Mammary epithelial cell (primary cell): ENCODE results near the gene CP.

Experiments
- EZH2 ChIP-seq: IDR thresholded peaks from 2 replicates; pipeline ENCODE4 v1.6.1; 2012; ENCODE audit warnings: low read length, inconsistent platforms, borderline replicate concordance
- TF ChIP-seq, protein P1 (sequence below), 2 donors: IDR thresholded peaks in 1 of 2; conservative IDR thresholded peaks in 1 of 2; 2 replicates each; pipeline ENCODE4 v1.5.1; 2011 to 2012; ENCODE audit warnings: inconsistent platforms in 2 of 2, low read length in 2 of 2, mild to moderate bottlenecking in 2 of 2, control low read depth in 1 of 2, low read depth in 1 of 2; ENCODE audit not compliant: insufficient read depth in 1 of 2; ENCODE audit errors: extremely low read depth in 1 of 2

DNA sequence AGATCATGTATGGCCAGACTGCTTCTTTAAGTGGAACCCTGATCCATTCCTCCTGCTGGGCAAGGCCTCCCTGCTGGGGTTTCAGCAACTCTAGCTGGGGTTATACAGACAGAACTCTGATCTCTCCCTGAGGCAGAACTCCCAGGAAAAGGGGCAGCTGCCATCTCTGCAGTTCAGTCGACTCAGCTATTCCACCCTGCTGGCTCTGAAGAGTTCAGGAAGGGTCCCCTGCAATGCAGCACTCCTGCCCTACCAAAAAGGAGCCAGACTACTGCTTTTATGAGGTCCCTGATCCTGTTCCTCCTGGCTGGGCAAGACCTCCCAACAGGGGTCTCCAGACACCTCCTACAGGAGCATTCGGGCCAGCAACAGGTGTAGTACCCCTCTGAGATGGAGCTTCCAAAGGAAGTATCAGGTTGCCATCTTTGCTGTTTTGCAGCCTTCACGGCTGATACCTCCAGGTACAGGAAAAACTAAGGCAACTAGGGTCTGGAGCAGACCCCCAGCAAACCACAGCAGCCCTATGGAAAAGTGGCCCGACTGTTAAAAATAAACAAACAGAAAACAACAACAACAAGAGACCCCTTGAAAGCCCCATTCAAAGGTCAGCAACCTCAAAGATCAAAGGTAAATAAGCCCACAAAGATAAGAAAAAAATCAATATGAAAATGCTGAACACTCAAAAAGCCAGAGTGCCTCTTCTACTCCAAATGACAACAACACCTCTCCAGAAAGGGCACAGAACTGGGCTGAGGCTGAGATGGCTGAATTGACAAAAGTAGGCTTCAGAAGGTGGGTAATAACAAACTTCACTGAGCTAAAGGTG is 14.2 kb upstream of the CP start:
- TF ChIP-seq, protein P1, sequence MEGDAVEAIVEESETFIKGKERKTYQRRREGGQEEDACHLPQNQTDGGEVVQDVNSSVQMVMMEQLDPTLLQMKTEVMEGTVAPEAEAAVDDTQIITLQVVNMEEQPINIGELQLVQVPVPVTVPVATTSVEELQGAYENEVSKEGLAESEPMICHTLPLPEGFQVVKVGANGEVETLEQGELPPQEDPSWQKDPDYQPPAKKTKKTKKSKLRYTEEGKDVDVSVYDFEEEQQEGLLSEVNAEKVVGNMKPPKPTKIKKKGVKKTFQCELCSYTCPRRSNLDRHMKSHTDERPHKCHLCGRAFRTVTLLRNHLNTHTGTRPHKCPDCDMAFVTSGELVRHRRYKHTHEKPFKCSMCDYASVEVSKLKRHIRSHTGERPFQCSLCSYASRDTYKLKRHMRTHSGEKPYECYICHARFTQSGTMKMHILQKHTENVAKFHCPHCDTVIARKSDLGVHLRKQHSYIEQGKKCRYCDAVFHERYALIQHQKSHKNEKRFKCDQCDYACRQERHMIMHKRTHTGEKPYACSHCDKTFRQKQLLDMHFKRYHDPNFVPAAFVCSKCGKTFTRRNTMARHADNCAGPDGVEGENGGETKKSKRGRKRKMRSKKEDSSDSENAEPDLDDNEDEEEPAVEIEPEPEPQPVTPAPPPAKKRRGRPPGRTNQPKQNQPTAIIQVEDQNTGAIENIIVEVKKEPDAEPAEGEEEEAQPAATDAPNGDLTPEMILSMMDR (conservative IDR thresholded peaks at IDR 0.05 in 1 of 2, IDR thresholded peaks at IDR 0.05 in 1 of 2; ENCODE audit: extremely low read depth in 1 of 2, insufficient read depth in 1 of 2, low read depth in 1 of 2, low read length in 2 of 2) = no peak
- no peak for TF ChIP-seq EZH2
